Suprapubic skin (tissue), 4 donors: ENCODE results near the gene KLF6.

ENCODE experiments used
- CTCF ChIP-seq, 2 donors: fragments of 200-600 bp in 1 of 2; fragments of 450-650 bp in 1 of 2; sonication (generic) in 1 of 2; IDR thresholded peaks; one replicate each; pipeline ENCODE4 v1.5.1; 2016 to 2019; ENCODE audit warnings: antibody characterized with exemption in 2 of 2, mild to moderate bottlenecking in 1 of 2, moderate library complexity in 1 of 2
- EP300 ChIP-seq: sonication (generic); formaldehyde crosslinking; IDR thresholded peaks from one replicate; pipeline ENCODE4 v1.6.1; 2017; ENCODE audit warnings: antibody characterized with exemption
- POLR2A ChIP-seq, 2 donors: fragments of 450-650 bp; IDR thresholded peaks; one replicate each; pipeline ENCODE4 v1.6.1; 2017; ENCODE audit warnings: antibody characterized with exemption in 2 of 2, mild to moderate bottlenecking in 2 of 2, moderate library complexity in 2 of 2
- POLR2AphosphoS5 ChIP-seq, 3 donors: sonication (generic); formaldehyde crosslinking; IDR thresholded peaks; one replicate each; pipeline ENCODE4 v1.6.1; 2017; ENCODE audit warnings: antibody characterized with exemption in 3 of 3

- TF ChIP-seq POLR2AphosphoS5 (IDR thresholded peaks at IDR 0.05) = peak; percentile 13 to 75 (median 70)
- no peak for TF ChIP-seq POLR2A (IDR thresholded peaks at IDR 0.05)
- no peak for TF ChIP-seq CTCF (IDR thresholded peaks at IDR 0.05)
- TF ChIP-seq EP300 = no peak
These were observed 9.1 kb downstream of the KLF6 start for GRCh38 chr10:3775696-3776551.
